HT1080 (cell line): Measurements from ENCODE around the gene ZNF582. TPM values are rescaled to one million over a fixed set of nuclear protein-coding genes. Genes with fewer than 3 reads are reported as not detected.

Source experiments
- DNase-seq: peaks from one replicate; pipeline ENCODE4 v3.0.0-alpha.2; 2015; ENCODE audit warnings: low read depth
- polyA plus RNA-seq, 2 experiments: library from polyadenylated mRNA; depleted of rRNA; stranded (reverse); fragments of >200 nt; gene quantifications; 2 replicates each; pipeline ENCODE4 v1.2.3, GENCODE V29; 2015
- total RNA-seq: library from RNA; depleted of rRNA; stranded (reverse); fragments of >200 nt; shearing (Covaris generic); gene quantifications from 2 replicates; pipeline ENCODE4 v1.2.3, GENCODE V29; 2014; rRNA removed

Gene ZNF582
- 0.06 and 0.53 TPM in 2 replicates for total RNA-seq
- polyA plus RNA-seq (2015; cell fraction: cytosol; rRNA removed): 0.07 TPM in 1 of 2 replicates, not detected in the other
- not detected in 2 replicates for polyA plus RNA-seq (2015; cell fraction: nucleus; rRNA removed)

- no peak for DNase-seq
Observed at GRCh38 chr19:56393119-56394012, at the start of gene ZNF582. TSS of gene ZNF582 (minus strand) at chr19:56393534. CDS start at chr19:56391752, 1,782 bp downstream.

- no peak for DNase-seq
Observed at GRCh38 chr19:56441206-56441792, 48.0 kb upstream of the ZNF582 start.

GRCh38 chr19:56423985-56424353 lies 30.6 kb upstream of the ZNF582 start:
- peak; percentile 2 for DNase-seq

GRCh38 chr19:56423276-56423984 lies 30.1 kb upstream of the ZNF582 start:
- no peak for DNase-seq

- peak; percentile 2 for DNase-seq
Observed at GRCh38 chr19:56405062-56405461, 11.7 kb upstream of the ZNF582 start.

GRCh38 chr19:56404705-56405056 lies 11.3 kb upstream of the ZNF582 start:
- peak; percentile 3 for DNase-seq

GRCh38 chr19:56403764-56404704 lies 10.7 kb upstream of the ZNF582 start, which contains the start of gene ZNF583:
TSS of gene ZNF583 (plus strand) at chr19:56404332. CDS start at chr19:56407115, 2,783 bp downstream.
- peak; percentile 92 for DNase-seq

- no peak for DNase-seq
Observed at GRCh38 chr19:56403261-56403660, 9.9 kb upstream of the ZNF582 start.

- DNase-seq: no peak
Observed at GRCh38 chr19:56400485-56400884, 7.2 kb upstream of the ZNF582 start.

GRCh38 chr19:56398809-56399208 lies 5.5 kb upstream of the ZNF582 start:
- no peak for DNase-seq

- DNase-seq: peak; percentile 84
Observed at GRCh38 chr19:56383826-56384605, 9.3 kb downstream of the ZNF582 start.

- peak; percentile 66 for DNase-seq
Observed at GRCh38 chr19:56377105-56377924, 16.0 kb downstream of the ZNF582 start.

- no peak for DNase-seq
Observed at GRCh38 chr19:56372281-56372680, 21.1 kb downstream of the ZNF582 start.

- DNase-seq: no peak
Observed at GRCh38 chr19:56369886-56370676, 23.3 kb downstream of the ZNF582 start.

GRCh38 chr19:56367829-56368711 lies 25.3 kb downstream of the ZNF582 start:
- DNase-seq: peak; percentile 73

- no peak for DNase-seq
Observed at GRCh38 chr19:56360841-56361240, 32.5 kb downstream of the ZNF582 start.

- DNase-seq: no peak
Observed at GRCh38 chr19:56356944-56357343, 36.4 kb downstream of the ZNF582 start.
